Glutamatergic neuron (in vitro differentiated cells): Measurements from ENCODE around the gene ETV1. TPM values are rescaled to one million over a fixed set of nuclear protein-coding genes. Genes with fewer than 3 reads are reported as not detected.

Experiments used
- DNase-seq: peaks from one replicate; pipeline ENCODE4 v3.0.0; 2022
- H3K27ac Mint-ChIP-seq: one replicate; pipeline ENCODE4 v1.8.0; 2020; ENCODE audit warnings: mild to moderate bottlenecking, mixed read lengths, inconsistent platforms; ENCODE audit not compliant: unreplicated experiment
- H3K27me3 Mint-ChIP-seq: one replicate; pipeline ENCODE4 v1.8.0; 2020; ENCODE audit warnings: mild to moderate bottlenecking, moderate library complexity, mixed read lengths, inconsistent platforms; ENCODE audit not compliant: unreplicated experiment
- H3K36me3 Mint-ChIP-seq: one replicate; pipeline ENCODE4 v1.8.0; 2020; ENCODE audit warnings: mild to moderate bottlenecking, mixed read lengths, inconsistent platforms; ENCODE audit not compliant: unreplicated experiment
- H3K4me1 Mint-ChIP-seq: one replicate; pipeline ENCODE4 v1.8.0; 2020; ENCODE audit warnings: mild to moderate bottlenecking, low read depth, mixed read lengths, inconsistent platforms; ENCODE audit not compliant: unreplicated experiment
- H3K4me3 Mint-ChIP-seq: one replicate; pipeline ENCODE4 v1.8.0; 2020; ENCODE audit warnings: mild to moderate bottlenecking, mixed read lengths, inconsistent platforms; ENCODE audit not compliant: unreplicated experiment
- H3K9me3 Mint-ChIP-seq: one replicate; pipeline ENCODE4 v1.8.0; 2020; ENCODE audit warnings: mild to moderate bottlenecking, moderate library complexity, mixed read lengths, inconsistent platforms; ENCODE audit not compliant: unreplicated experiment
- total RNA-seq: library from RNA; stranded (reverse); fragmentation: NEBNext Ultra II Directional; extraction: Animal tissue kit (Norgen Biotek cat#: 25700); gene quantifications from one replicate; pipeline ENCODE4 v1.2.1, GENCODE V29; 2021; ENCODE audit not compliant: unreplicated experiment
- TF ChIP-seq, protein P1 (sequence below): fragments of 200-600 bp; sonication (generic); IDR thresholded peaks from one replicate; pipeline ENCODE4 v1.5.0; 2021; ENCODE audit not compliant: partially characterized antibody, unreplicated experiment

The ETV1 gene
- total RNA-seq, 1 donor from 2014 or later = 51.8 TPM

DNA sequence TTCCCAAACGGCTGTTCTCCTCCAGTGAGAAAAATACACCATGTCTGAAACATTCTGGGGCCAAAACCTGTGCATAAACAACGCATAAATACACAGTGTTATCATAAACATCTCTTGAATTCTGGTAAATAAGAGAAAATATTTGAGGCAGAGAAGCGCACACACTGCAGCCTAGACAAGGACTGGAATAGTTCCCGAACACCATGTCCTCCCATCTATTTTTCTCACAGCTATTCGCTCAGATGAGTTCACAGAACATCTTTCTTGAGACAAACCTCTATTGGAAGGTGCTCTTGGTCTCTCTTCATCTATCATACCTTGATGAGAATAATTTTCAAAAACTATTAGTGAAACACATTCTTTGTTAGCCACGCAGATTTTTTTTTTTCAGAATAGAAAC lies 24.4 kb downstream of the ETV1 start:
- TF ChIP-seq, protein P1, sequence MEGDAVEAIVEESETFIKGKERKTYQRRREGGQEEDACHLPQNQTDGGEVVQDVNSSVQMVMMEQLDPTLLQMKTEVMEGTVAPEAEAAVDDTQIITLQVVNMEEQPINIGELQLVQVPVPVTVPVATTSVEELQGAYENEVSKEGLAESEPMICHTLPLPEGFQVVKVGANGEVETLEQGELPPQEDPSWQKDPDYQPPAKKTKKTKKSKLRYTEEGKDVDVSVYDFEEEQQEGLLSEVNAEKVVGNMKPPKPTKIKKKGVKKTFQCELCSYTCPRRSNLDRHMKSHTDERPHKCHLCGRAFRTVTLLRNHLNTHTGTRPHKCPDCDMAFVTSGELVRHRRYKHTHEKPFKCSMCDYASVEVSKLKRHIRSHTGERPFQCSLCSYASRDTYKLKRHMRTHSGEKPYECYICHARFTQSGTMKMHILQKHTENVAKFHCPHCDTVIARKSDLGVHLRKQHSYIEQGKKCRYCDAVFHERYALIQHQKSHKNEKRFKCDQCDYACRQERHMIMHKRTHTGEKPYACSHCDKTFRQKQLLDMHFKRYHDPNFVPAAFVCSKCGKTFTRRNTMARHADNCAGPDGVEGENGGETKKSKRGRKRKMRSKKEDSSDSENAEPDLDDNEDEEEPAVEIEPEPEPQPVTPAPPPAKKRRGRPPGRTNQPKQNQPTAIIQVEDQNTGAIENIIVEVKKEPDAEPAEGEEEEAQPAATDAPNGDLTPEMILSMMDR = no peak
- H3K9me3 Mint-ChIP-seq = no peaks in the 10 kb centered on the region
- no peaks in the 10 kb centered on the region for H3K27me3 Mint-ChIP-seq
- H3K36me3 Mint-ChIP-seq = no peaks in the 10 kb centered on the region
- H3K4me1 Mint-ChIP-seq = no peaks in the 10 kb centered on the region
- H3K4me3 Mint-ChIP-seq = no peak overlapping the region
- no peak overlapping the region for H3K27ac Mint-ChIP-seq
- DNase-seq = no peak

DNA sequence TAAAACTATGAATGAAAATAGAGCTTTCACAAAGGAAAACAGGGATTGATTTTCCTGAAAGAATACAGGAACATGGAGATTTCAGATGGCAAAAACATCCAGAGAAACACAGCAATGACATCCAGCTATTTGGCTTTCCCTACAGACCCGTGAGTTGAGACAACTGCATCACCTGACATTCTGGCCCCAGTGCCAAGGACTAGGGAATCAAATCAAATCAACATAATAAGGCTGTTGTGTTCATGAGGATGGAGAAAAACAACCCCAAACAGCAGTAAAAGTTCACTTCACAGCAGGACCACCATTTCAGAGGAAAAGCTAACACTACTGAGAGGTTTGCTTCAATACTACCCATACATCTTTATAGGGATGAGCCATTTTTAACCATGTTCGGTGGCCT lies 25.5 kb downstream of the ETV1 start:
- no peak for DNase-seq
- Mint-ChIP-seq H3K9me3 (no peaks in the 10 kb centered on the region), H3K4me3 (no peak overlapping the region), H3K4me1 (no peaks in the 10 kb centered on the region), H3K27ac (no peak overlapping the region), H3K36me3 (no peaks in the 10 kb centered on the region), H3K27me3 (no peaks in the 10 kb centered on the region)
- TF ChIP-seq, protein P1 = no peak

DNA sequence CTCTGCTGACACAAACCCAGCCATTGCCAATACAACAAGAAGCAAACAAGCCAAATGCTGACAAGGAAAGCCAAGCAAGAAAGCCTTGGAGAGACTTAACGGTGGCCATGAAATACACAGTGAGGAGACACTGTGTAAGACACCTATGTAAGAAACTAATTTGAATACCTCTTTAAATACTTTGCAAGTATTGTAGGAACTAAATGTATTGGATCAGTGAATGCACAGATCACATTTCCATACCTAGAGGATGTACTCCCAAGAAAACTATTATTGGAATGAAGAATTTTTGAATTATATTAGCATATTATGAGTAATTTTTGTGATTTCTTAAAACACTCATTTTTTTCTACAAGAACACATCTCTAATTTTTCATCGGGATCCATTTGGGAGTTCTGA lies 34.0 kb downstream of the ETV1 start:
- peaks cover 1% of the 10 kb centered on the region for H3K9me3 Mint-ChIP-seq

DNA sequence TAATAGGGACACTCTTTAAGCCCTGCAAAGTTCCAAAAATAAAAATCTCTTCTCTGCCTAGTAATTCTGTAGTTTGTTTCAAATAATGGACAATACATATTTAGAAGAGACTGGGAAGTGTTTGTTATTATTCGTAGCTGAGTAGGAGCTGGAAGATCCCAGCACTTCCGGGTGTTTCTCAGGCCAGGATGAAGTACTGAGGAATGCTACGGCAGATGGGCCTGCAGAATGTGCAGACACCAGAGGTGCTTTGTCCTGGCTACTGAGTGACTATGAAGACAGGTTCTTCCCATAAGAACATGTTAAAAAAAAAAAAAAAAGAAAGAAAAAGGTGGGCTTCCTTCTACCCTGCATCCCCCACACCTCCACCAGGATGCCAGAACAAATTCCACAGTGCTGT lies 36.1 kb downstream of the ETV1 start:
- Mint-ChIP-seq H3K27ac (no peak overlapping the region), H3K27me3 (no peaks in the 10 kb centered on the region), H3K4me3 (no peak overlapping the region), H3K9me3 (peaks cover 1% of the 10 kb centered on the region), H3K36me3 (no peaks in the 10 kb centered on the region), H3K4me1 (peaks cover 24% of the 10 kb centered on the region)
- DNase-seq = no peak
- TF ChIP-seq, protein P1 = no peak

More for the DNA sequence above, 34.0 kb downstream of the ETV1 start:
- H3K4me1 Mint-ChIP-seq = peaks cover 11% of the 10 kb centered on the region
- TF ChIP-seq, protein P1 = no peak
- DNase-seq = no peak
- no peak overlapping the region for H3K27ac Mint-ChIP-seq
- H3K4me3 Mint-ChIP-seq = no peak overlapping the region
- no peaks in the 10 kb centered on the region for H3K27me3 Mint-ChIP-seq
- no peaks in the 10 kb centered on the region for H3K36me3 Mint-ChIP-seq

DNA sequence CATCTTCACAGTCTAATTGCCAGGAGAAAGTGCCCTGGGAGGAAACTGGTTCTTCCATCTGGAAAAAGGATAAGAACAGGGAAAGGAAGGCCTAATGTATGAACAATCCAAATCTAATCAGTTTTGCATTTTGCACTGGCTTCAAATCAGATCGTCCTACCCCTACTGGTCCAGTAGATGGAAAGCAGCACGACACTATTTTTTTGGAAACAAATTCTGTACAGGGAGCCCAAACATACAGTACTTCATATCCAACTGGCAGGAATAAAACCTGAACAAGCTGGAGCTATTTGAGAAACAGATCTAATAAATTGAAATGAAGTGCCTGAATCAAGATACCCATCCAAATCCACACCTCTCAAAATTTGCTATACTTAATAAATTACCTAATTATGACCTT lies 36.5 kb downstream of the ETV1 start:
- Mint-ChIP-seq H3K27ac (no peak overlapping the region), H3K27me3 (no peaks in the 10 kb centered on the region), H3K4me3 (no peak overlapping the region), H3K9me3 (peaks cover 1% of the 10 kb centered on the region), H3K36me3 (no peaks in the 10 kb centered on the region), H3K4me1 (peaks cover 25% of the 10 kb centered on the region)
- TF ChIP-seq, protein P1 = no peak
- no peak for DNase-seq
